Parathyroid adenoma (tissue), 2 donors: ENCODE data around the gene SCN5A.

Experiments
- H2AFZ ChIP-seq: fragments of 300-600 bp; sonication (generic); one replicate; pipeline ENCODE4 v1.7.0; 2017; ENCODE audit warnings: antibody characterized with exemption, mild to moderate bottlenecking
- H3K27ac ChIP-seq: fragments of 300-600 bp; sonication (generic); one replicate; pipeline ENCODE4 v1.7.0; 2017
- H3K27me3 ChIP-seq: fragments of 300-600 bp; sonication (generic); one replicate; pipeline ENCODE4 v1.7.0; 2017; ENCODE audit warnings: low read length; ENCODE audit not compliant: control insufficient read depth, insufficient read depth
- H3K36me3 ChIP-seq: fragments of 300-600 bp; sonication (generic); one replicate; pipeline ENCODE4 v1.7.0; 2017; ENCODE audit warnings: low read length; ENCODE audit not compliant: control insufficient read depth, insufficient read depth
- H3K4me1 ChIP-seq: fragments of 300-600 bp; sonication (generic); one replicate; pipeline ENCODE4 v1.7.0; 2017; ENCODE audit warnings: control low read depth
- H3K4me2 ChIP-seq: fragments of 300-600 bp; sonication (generic); one replicate; pipeline ENCODE4 v1.7.0; 2017; ENCODE audit warnings: low read length
- H3K4me3 ChIP-seq: fragments of 300-600 bp; sonication (generic); one replicate; pipeline ENCODE4 v1.7.0; 2017; ENCODE audit warnings: low read depth, low read length
- H3K79me2 ChIP-seq: fragments of 300-600 bp; sonication (generic); one replicate; pipeline ENCODE4 v1.7.0; 2017; ENCODE audit warnings: control low read depth
- H3K9ac ChIP-seq: fragments of 300-600 bp; sonication (generic); one replicate; pipeline ENCODE4 v1.7.0; 2017; ENCODE audit warnings: mild to moderate bottlenecking
- H3K9me3 ChIP-seq: fragments of 300-600 bp; sonication (generic); one replicate; pipeline ENCODE4 v1.7.0; 2017; ENCODE audit warnings: low read length; ENCODE audit not compliant: control insufficient read depth
- TF ChIP-seq, protein P1 (sequence below): fragments of 300-600 bp; sonication (generic); IDR thresholded peaks from one replicate; pipeline ENCODE4 v1.7.0; 2017; ENCODE audit warnings: antibody characterized with exemption, mild to moderate bottlenecking
- donor health status: primary hyperparathyroidism.

The SCN5A gene

DNA sequence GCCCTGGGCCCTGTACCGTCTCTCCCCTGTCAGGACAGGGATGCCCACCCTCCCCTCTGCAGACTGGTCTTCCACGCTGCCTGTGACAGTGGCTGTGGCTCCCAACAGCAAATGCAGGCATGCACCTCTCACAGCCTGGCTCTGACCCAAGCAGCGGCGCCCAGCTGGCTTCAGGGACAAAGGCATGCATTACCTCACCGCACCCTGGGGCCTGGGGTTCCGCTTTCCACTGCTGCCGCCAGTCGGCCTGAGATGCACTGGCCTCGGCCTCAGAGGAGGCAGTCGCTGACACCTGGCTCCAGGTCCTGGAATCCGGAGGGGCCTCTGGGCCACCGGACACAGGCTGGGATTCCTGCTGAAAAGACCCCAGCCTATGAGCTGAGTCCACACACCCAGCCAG lies 70.3 kb downstream of the SCN5A start:
- Histone ChIP-seq H3K4me3 (no peak overlapping the region), H3K79me2 (no peaks in the 10 kb centered on the region), H3K9ac (no peak overlapping the region), H2AFZ (no peak overlapping the region), H3K27ac (no peak overlapping the region), H3K36me3 (no peaks in the 10 kb centered on the region), H3K4me1 (no peaks in the 10 kb centered on the region), H3K9me3 (no peaks in the 10 kb centered on the region), H3K4me2 (no peak overlapping the region), H3K27me3 (no peaks in the 10 kb centered on the region)
- TF ChIP-seq, protein P1, sequence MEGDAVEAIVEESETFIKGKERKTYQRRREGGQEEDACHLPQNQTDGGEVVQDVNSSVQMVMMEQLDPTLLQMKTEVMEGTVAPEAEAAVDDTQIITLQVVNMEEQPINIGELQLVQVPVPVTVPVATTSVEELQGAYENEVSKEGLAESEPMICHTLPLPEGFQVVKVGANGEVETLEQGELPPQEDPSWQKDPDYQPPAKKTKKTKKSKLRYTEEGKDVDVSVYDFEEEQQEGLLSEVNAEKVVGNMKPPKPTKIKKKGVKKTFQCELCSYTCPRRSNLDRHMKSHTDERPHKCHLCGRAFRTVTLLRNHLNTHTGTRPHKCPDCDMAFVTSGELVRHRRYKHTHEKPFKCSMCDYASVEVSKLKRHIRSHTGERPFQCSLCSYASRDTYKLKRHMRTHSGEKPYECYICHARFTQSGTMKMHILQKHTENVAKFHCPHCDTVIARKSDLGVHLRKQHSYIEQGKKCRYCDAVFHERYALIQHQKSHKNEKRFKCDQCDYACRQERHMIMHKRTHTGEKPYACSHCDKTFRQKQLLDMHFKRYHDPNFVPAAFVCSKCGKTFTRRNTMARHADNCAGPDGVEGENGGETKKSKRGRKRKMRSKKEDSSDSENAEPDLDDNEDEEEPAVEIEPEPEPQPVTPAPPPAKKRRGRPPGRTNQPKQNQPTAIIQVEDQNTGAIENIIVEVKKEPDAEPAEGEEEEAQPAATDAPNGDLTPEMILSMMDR: no peak

- Histone ChIP-seq H3K79me2 (no peaks in the 10 kb centered on the region), H3K27me3 (no peaks in the 10 kb centered on the region), H2AFZ (no peak overlapping the region), H3K4me1 (no peaks in the 10 kb centered on the region), H3K4me2 (no peak overlapping the region), H3K27ac (no peak overlapping the region), H3K4me3 (no peak overlapping the region), H3K9me3 (no peaks in the 10 kb centered on the region), H3K36me3 (no peaks in the 10 kb centered on the region), H3K9ac (no peak overlapping the region)
- TF ChIP-seq, protein P1: no peak
Measured at GRCh38 chr3:38578551-38578950, 70.9 kb downstream of the SCN5A start.

DNA sequence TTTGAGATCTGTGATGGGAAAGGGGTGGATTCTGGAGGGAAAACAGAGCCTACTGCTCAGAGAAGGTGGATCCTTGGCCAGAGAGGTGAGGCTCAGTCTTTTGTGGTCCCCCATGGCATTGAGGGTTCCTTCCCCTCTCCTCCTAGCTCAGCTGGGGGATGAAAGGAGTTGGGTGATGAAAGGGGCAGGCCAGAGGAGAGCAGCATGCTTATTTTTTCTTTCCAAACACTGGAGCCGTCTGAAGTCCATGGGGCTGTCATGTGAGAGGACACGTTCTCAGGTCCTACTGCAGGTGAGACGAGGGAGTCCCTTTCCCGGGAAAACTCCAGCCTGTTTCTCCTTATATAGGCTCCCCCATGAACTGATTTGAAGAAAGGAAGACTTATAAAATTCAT lies 71.4 kb downstream of the SCN5A start:
- no peaks in the 10 kb centered on the region for H3K4me1 ChIP-seq
- no peak overlapping the region for H3K4me2 ChIP-seq
- no peaks in the 10 kb centered on the region for H3K36me3 ChIP-seq
- no peak overlapping the region for H3K4me3 ChIP-seq
- no peak overlapping the region for H2AFZ ChIP-seq
- H3K9me3 ChIP-seq: no peaks in the 10 kb centered on the region
- TF ChIP-seq, protein P1: no peak
- no peak overlapping the region for H3K9ac ChIP-seq
- H3K79me2 ChIP-seq: no peaks in the 10 kb centered on the region
- H3K27ac ChIP-seq: no peak overlapping the region
- no peaks in the 10 kb centered on the region for H3K27me3 ChIP-seq

DNA sequence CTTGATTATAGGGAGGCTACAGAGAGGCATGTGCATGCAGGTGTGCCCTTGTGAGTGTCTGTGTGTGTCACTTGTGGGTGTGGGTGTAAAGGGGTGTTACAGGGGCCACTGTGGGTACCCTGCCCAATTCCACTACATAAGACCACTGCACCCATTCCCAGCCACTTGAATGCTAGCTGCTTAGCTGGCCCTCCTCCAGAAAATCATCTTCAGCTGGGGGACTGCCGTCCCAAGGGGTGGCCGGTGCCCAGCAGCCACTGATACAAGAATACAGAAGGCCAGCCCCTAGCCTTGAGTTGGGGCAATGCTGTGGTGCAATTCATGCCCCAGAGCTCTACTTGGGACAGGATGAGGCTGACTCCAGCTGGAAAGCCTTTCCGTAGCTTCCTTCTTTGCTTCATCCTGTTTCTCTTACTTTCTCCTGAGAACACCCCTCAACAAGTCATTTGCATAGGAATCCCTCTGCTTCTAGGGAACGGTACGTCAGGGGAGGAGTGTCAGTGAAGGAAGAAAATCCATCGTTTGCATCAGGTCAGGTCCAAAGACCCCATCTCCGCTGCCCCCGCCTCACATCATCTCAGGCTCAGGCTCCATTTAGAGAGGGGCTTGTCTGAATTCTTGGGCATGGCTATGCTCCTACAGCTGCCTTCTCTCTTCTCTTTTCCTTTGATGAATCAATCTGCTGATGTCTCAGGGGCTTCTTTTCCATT lies 72.0 kb downstream of the SCN5A start:
- H3K27me3 ChIP-seq: no peaks in the 10 kb centered on the region
- H3K36me3 ChIP-seq: no peaks in the 10 kb centered on the region
- H3K27ac ChIP-seq: no peak overlapping the region
- H3K9me3 ChIP-seq: no peaks in the 10 kb centered on the region
- TF ChIP-seq, protein P1: no peak
- no peaks in the 10 kb centered on the region for H3K4me1 ChIP-seq
- no peak overlapping the region for H2AFZ ChIP-seq
- no peak overlapping the region for H3K4me3 ChIP-seq
- no peak overlapping the region for H3K9ac ChIP-seq
- H3K79me2 ChIP-seq: no peaks in the 10 kb centered on the region
- H3K4me2 ChIP-seq: no peak overlapping the region
